Measurements from ENCODE around the gene FOXE1. TPM values are rescaled to one million over a fixed set of nuclear protein-coding genes. Genes with fewer than 3 reads are reported as not detected.

Gene FOXE1
- total RNA-seq, 2 experiments from 2014 or later, result not detected

DNA sequence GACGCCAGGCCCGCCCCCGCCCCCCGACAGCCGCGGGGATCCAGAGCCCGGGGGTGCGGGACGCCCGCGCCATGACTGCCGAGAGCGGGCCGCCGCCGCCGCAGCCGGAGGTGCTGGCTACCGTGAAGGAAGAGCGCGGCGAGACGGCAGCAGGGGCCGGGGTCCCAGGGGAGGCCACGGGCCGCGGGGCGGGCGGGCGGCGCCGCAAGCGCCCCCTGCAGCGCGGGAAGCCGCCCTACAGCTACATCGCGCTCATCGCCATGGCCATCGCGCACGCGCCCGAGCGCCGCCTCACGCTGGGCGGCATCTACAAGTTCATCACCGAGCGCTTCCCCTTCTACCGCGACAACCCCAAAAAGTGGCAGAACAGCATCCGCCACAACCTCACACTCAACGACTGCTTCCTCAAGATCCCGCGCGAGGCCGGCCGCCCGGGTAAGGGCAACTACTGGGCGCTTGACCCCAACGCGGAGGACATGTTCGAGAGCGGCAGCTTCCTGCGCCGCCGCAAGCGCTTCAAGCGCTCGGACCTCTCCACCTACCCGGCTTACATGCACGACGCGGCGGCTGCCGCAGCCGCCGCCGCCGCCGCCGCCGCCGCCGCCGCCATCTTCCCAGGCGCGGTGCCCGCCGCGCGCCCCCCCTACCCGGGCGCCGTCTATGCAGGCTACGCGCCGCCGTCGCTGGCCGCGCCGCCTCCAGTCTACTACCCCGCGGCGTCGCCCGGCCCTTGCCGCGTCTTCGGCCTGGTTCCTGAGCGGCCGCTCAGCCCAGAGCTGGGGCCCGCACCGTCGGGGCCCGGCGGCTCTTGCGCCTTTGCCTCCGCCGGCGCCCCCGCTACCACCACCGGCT lies 1.0 kb downstream of the FOXE1 start:
- Mint-ChIP-seq H3K4me3 (peak overlapping the region; percentile 92), H3K9me3 (peaks cover 4% of the 10 kb centered on the region), H3K4me1 (ENCODE audit: low read depth) (peaks cover 52% of the 10 kb centered on the region), H3K27me3 (peaks cover 85% of the 10 kb centered on the region), H3K36me3 (ENCODE audit: low read depth) (no peaks in the 10 kb centered on the region), H3K27ac (peak overlapping the region; percentile 42)
- peak; percentile 84 for ATAC-seq (ENCODE audit: poor library complexity)
- Histone ChIP-seq H3K4me1 (ENCODE audit: insufficient read depth, low read length) (peaks cover 55% of the 10 kb centered on the region), H3K4me3 (ENCODE audit: low read length) (peak overlapping the region; percentile 52), H3K27ac (ENCODE audit: low read depth in 1 of 2, low read length in 2 of 2) (no peak overlapping the region), H3K9me3 (ENCODE audit: control insufficient read depth in 1 of 2, insufficient read depth in 1 of 2, low read length in 2 of 2) (peaks cover 4 to 43% of the 10 kb centered on the region in 2 experiments), H3K27me3 (ENCODE audit: control insufficient read depth in 1 of 2, insufficient read depth in 2 of 2, low read length in 2 of 2) (peaks cover 78 to 91% of the 10 kb centered on the region in 2 experiments), H3K36me3 (ENCODE audit: insufficient read depth, low read length) (no peaks in the 10 kb centered on the region)
- POLR2A ChIA-PET, result interaction anchor here (0.5 kb wide), 1 partner anchor 162 kb away, joined by 3 read pairs; no protein-coding TSS in a partner anchor
- TF ChIP-seq, protein P1, sequence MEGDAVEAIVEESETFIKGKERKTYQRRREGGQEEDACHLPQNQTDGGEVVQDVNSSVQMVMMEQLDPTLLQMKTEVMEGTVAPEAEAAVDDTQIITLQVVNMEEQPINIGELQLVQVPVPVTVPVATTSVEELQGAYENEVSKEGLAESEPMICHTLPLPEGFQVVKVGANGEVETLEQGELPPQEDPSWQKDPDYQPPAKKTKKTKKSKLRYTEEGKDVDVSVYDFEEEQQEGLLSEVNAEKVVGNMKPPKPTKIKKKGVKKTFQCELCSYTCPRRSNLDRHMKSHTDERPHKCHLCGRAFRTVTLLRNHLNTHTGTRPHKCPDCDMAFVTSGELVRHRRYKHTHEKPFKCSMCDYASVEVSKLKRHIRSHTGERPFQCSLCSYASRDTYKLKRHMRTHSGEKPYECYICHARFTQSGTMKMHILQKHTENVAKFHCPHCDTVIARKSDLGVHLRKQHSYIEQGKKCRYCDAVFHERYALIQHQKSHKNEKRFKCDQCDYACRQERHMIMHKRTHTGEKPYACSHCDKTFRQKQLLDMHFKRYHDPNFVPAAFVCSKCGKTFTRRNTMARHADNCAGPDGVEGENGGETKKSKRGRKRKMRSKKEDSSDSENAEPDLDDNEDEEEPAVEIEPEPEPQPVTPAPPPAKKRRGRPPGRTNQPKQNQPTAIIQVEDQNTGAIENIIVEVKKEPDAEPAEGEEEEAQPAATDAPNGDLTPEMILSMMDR (IDR thresholded peaks at IDR 0.05), result no peak
- DNase-seq, result peak; percentile 35 to 84 (median 54)
- intact Hi-C loops (cut with DNase I, micrococcal nuclease), result no loop called here
- CTCF ChIA-PET, result interaction anchor here (1.3 kb wide), 1 partner anchor 66 kb away, joined by 3 read pairs; no protein-coding TSS in a partner anchor

DNA sequence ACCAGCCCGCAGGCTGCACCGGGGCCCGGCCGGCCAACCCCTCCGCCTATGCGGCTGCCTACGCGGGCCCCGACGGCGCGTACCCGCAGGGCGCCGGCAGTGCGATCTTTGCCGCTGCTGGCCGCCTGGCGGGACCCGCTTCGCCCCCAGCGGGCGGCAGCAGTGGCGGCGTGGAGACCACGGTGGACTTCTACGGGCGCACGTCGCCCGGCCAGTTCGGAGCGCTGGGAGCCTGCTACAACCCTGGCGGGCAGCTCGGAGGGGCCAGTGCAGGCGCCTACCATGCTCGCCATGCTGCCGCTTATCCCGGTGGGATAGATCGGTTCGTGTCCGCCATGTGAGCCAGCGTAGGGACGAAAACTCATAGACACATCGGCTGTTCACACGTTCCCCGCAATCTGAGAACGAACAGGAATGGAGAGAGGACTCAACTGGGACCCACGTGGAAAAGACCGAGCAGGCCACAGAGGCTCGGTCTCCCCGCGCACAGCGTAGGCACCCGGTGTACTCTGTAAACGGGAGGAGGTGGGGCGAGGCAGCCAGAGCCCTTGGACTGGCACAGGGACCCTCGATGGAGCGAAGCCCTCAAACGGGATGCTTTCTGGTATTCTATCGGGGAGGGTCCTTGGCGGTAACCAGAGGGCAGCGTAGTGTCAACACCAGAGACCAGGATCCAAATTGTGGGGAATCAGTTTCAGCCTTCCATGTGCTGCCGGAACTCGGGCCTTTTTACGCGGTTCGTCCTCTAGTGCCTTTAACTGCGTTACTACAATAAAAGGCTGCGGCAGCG lies 1.9 kb downstream of the FOXE1 start:
- Histone ChIP-seq H3K9me3 (ENCODE audit: control insufficient read depth in 1 of 2, insufficient read depth in 1 of 2, low read length in 2 of 2) (peaks cover 4 to 43% of the 10 kb centered on the region in 2 experiments), H3K4me3 (ENCODE audit: low read length) (no peak overlapping the region), H3K27me3 (ENCODE audit: control insufficient read depth in 1 of 2, insufficient read depth in 2 of 2, low read length in 2 of 2) (peaks cover 76 to 91% of the 10 kb centered on the region in 2 experiments), H3K36me3 (ENCODE audit: insufficient read depth, low read length) (no peaks in the 10 kb centered on the region), H3K27ac (ENCODE audit: low read depth in 1 of 2, low read length in 2 of 2) (no peak overlapping the region), H3K4me1 (ENCODE audit: insufficient read depth, low read length) (peaks cover 48% of the 10 kb centered on the region)
- peaks cover 3% of the 10 kb centered on the region for H3K9me3 Mint-ChIP-seq
- TF ChIP-seq, protein P1 (IDR thresholded peaks at IDR 0.05), result no peak
- H3K27me3 Mint-ChIP-seq, result peaks cover 85% of the 10 kb centered on the region
- H3K4me1 Mint-ChIP-seq (ENCODE audit: low read depth), result peaks cover 44% of the 10 kb centered on the region
- peak overlapping the region; percentile 66 for H3K4me3 Mint-ChIP-seq
- intact Hi-C loops (cut with DNase I, micrococcal nuclease), result no loop called here
- no peaks in the 10 kb centered on the region for H3K36me3 Mint-ChIP-seq (ENCODE audit: low read depth)
- no peak for ATAC-seq (ENCODE audit: poor library complexity)
- H3K27ac Mint-ChIP-seq, result no peak overlapping the region
- CTCF ChIA-PET, result no interaction called here
- DNase-seq, result no peak
- POLR2A ChIA-PET, result no interaction called here

DNA sequence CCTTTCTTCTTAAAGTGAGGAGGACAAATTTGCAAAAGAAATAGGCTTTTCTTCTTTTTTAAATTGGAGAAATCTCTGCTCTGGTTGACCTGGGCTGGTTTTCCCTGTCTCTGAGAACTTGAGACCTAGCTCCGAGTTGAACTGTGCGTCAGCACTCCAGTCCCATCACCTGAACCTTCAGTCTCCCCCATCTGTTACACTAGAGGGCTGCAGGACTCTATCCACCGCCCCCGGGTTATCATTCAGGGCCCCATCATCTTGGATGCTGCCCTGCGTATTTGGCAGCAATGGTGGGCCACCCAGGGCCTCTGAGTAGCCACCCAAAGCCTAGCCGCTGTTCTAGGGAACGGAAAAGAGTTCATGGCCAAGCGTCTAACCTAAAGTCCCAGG lies 2.5 kb downstream of the FOXE1 start:
- intact Hi-C loops (cut with DNase I, micrococcal nuclease), result no loop called here
- ChIA-PET CTCF (no interaction called here), POLR2A (no interaction called here)
- peak overlapping the region; percentile 66 for H3K4me3 Mint-ChIP-seq
- peaks cover 85% of the 10 kb centered on the region for H3K27me3 Mint-ChIP-seq
- peaks cover 41% of the 10 kb centered on the region for H3K4me1 Mint-ChIP-seq (ENCODE audit: low read depth)
- no peak overlapping the region for H3K27ac Mint-ChIP-seq
- peaks cover 48% of the 10 kb centered on the region for H3K4me1 ChIP-seq (ENCODE audit: insufficient read depth, low read length)
- peaks cover 74 to 91% of the 10 kb centered on the region in 2 experiments for H3K27me3 ChIP-seq (ENCODE audit: control insufficient read depth in 1 of 2, insufficient read depth in 2 of 2, low read length in 2 of 2)
- H3K27ac ChIP-seq (ENCODE audit: low read depth in 1 of 2, low read length in 2 of 2), result no peak overlapping the region
- no peak overlapping the region for H3K4me3 ChIP-seq (ENCODE audit: low read length)
- no peaks in the 10 kb centered on the region for H3K36me3 ChIP-seq (ENCODE audit: insufficient read depth, low read length)
- H3K9me3 Mint-ChIP-seq, result no peaks in the 10 kb centered on the region
- peaks cover 2 to 43% of the 10 kb centered on the region in 2 experiments for H3K9me3 ChIP-seq (ENCODE audit: control insufficient read depth in 1 of 2, insufficient read depth in 1 of 2, low read length in 2 of 2)
- no peaks in the 10 kb centered on the region for H3K36me3 Mint-ChIP-seq (ENCODE audit: low read depth)
- ATAC-seq (ENCODE audit: poor library complexity) (no peak), DNase-seq (no peak)
- TF ChIP-seq, protein P1 (IDR thresholded peaks at IDR 0.05), result no peak

All from CD4-positive, alpha-beta T cell (primary cell).